Naive thymus-derived CD4-positive, alpha-beta T cell (primary cell): ENCODE results near the gene TNFSF18. TPM values are rescaled to one million over a fixed set of nuclear protein-coding genes. Genes with fewer than 3 reads are reported as not detected.

ENCODE experiments used
- ATAC-seq: fragments of 150-1000 bp; cut with Tn5 transposase; 2 replicates; pipeline ENCODE4 v1.10.0; 2021; ENCODE audit warnings: mild to moderate bottlenecking, moderate library complexity
- CTCF ChIA-PET: fragments of 350-600 bp; sonication (Branson Sonifier 250); formaldehyde crosslinking; loops from one replicate; lab custom pipeline; 2021; ENCODE audit warnings: antibody characterized with exemption; lab: Charles Lee
- POLR2A ChIA-PET: fragments of 350-600 bp; sonication (Branson Sonifier 250); formaldehyde crosslinking; loops from one replicate; lab custom pipeline; 2021; ENCODE audit warnings: antibody characterized with exemption, inconsistent platforms; lab: Charles Lee
- DNase-seq, 9 donors: peaks; one replicate each; pipeline versions ENCODE4 v3.0.0 to v3.0.0-alpha.2; 2020 to 2022; ENCODE audit warnings: mixed read lengths in 1 of 9
- H3K27ac ChIP-seq: one replicate; pipeline ENCODE4 v1.7.0; 2013; ENCODE audit warnings: mild to moderate bottlenecking, low read depth, low read length, moderate library complexity
- H3K27me3 ChIP-seq, 2 donors: one replicate each; pipeline ENCODE4 v1.7.0; 2013; ENCODE audit warnings: low read length in 2 of 2, mild to moderate bottlenecking in 2 of 2, moderate library complexity in 2 of 2; ENCODE audit not compliant: control insufficient read depth in 2 of 2, insufficient read depth in 2 of 2
- H3K36me3 ChIP-seq, 3 experiments: 1 replicate in 2 of 3; 2 replicates in 1 of 3; pipeline ENCODE4 v1.7.0; 2013; ENCODE audit warnings: low read length in 3 of 3, mild to moderate bottlenecking in 3 of 3, moderate library complexity in 1 of 3; ENCODE audit not compliant: insufficient read depth in 3 of 3, control insufficient read depth in 2 of 3
- H3K4me1 ChIP-seq, 2 donors: one replicate each; pipeline ENCODE4 v1.7.0; 2013; ENCODE audit warnings: low read length in 2 of 2, mild to moderate bottlenecking in 2 of 2, moderate library complexity in 1 of 2; ENCODE audit not compliant: control insufficient read depth in 2 of 2, insufficient read depth in 2 of 2
- H3K4me3 ChIP-seq: 2 replicates; pipeline ENCODE4 v1.7.0; 2013; ENCODE audit warnings: mild to moderate bottlenecking, low read length
- H3K9me3 ChIP-seq, 3 experiments: 1 replicate in 2 of 3; 2 replicates in 1 of 3; pipeline ENCODE4 v1.7.0; 2013; ENCODE audit warnings: low read length in 3 of 3; ENCODE audit not compliant: control insufficient read depth in 2 of 3
- H3K27ac Mint-ChIP-seq, 9 donors: one replicate each; pipeline ENCODE4 v1.8.0; 2020 to 2022; ENCODE audit warnings: mixed read lengths in 9 of 9, mild to moderate bottlenecking in 8 of 9, moderate library complexity in 5 of 9, inconsistent platforms in 2 of 9
- H3K27me3 Mint-ChIP-seq, 5 donors: one replicate each; pipeline ENCODE4 v1.8.0; 2021 to 2022; ENCODE audit warnings: mixed read lengths in 5 of 5, mild to moderate bottlenecking in 1 of 5
- H3K36me3 Mint-ChIP-seq, 5 donors: one replicate each; pipeline ENCODE4 v1.8.0; 2020 to 2022; ENCODE audit warnings: mixed read lengths in 5 of 5, mild to moderate bottlenecking in 3 of 5, inconsistent platforms in 1 of 5
- H3K4me1 Mint-ChIP-seq, 7 donors: one replicate each; pipeline ENCODE4 v1.8.0; 2020 to 2022; ENCODE audit warnings: mixed read lengths in 7 of 7, mild to moderate bottlenecking in 3 of 7, inconsistent platforms in 1 of 7
- H3K4me3 Mint-ChIP-seq, 10 donors: one replicate each; pipeline ENCODE4 v1.8.0; 2020 to 2022; ENCODE audit warnings: mild to moderate bottlenecking in 10 of 10, mixed read lengths in 10 of 10, moderate library complexity in 6 of 10, inconsistent platforms in 2 of 10
- H3K9me3 Mint-ChIP-seq, 11 donors: one replicate each; pipeline ENCODE4 v1.8.0; 2020 to 2022; ENCODE audit warnings: mixed read lengths in 11 of 11, mild to moderate bottlenecking in 4 of 11, inconsistent platforms in 1 of 11, moderate library complexity in 1 of 11
- intact Hi-C, 2 donors: fragments of 100-400 bp; cut with micrococcal nuclease; formaldehyde crosslinking; loops; one replicate each; pipeline ENCODE4 v1.15.1; 2023
- polyA plus RNA-seq, 2 donors: library from polyadenylated mRNA; unstranded; fragments of 300-500 nt; fragmentation: Illumina TruSeq; gene quantifications; one replicate each; pipeline ENCODE4 v1.2.3, GENCODE V29; 2021
- total RNA-seq, 6 experiments: library from RNA in 5 of 6; stranded (reverse) in 5 of 6; gene quantifications; 1 replicate in 5 of 6; 2 replicates in 1 of 6; pipeline ENCODE4 v1.2.3 and lab custom pipeline; 2021 to 2026

The TNFSF18 gene
- total RNA-seq (not detected), polyA plus RNA-seq (not detected), total RNA-seq (lab: John Stamatoyannopoulos, UW) (not detected)

- Mint-ChIP-seq H3K4me3 (no peak within 1 kb of the TSS), H3K27ac (peak within 1 kb of the TSS in 1 of 9 donors; percentile 0), H3K36me3 (no peaks in the 10 kb centered on the region), H3K9me3 (no peaks in the 10 kb centered on the region), H3K27me3 (peaks cover 0 to 10% (median 0%) of the 10 kb centered on the region in 5 donors), H3K4me1 (peaks cover 0 to 8% (median 7%) of the 10 kb centered on the region in 7 donors)
- H3K4me3 ChIP-seq = no peak within 1 kb of the TSS
- ATAC-seq = no peak
- intact Hi-C loops = no loop called here
- ChIA-PET POLR2A (no interaction called here), CTCF (no interaction called here)
- H3K9me3 ChIP-seq = no peaks in the 10 kb centered on the region
- DNase-seq = no peak
- no peaks in the 10 kb centered on the region for H3K27me3 ChIP-seq
- no peak within 1 kb of the TSS for H3K27ac ChIP-seq
- no peaks in the 10 kb centered on the region for H3K36me3 ChIP-seq
- H3K4me1 ChIP-seq = no peaks in the 10 kb centered on the region
These were observed at the start of gene TNFSF18 for GRCh38 chr1:173050865-173051264. Gene TNFSF18 (minus strand): TSS chr1:173050941. CDS start chr1:173050896, 45 bp downstream.

GRCh38 chr1:173099166-173099565, 48.4 kb upstream of the TNFSF18 start:
- no peak overlapping the region for H3K4me3 Mint-ChIP-seq
- H3K4me1 ChIP-seq = no peaks in the 10 kb centered on the region
- H3K9me3 ChIP-seq = no peaks in the 10 kb centered on the region
- H3K27ac Mint-ChIP-seq = no peak overlapping the region
- H3K9me3 Mint-ChIP-seq = peaks cover 0 to 15% (median 8%) of the 10 kb centered on the region in 11 donors
- CTCF ChIA-PET = no interaction called here
- no peaks in the 10 kb centered on the region for H3K36me3 ChIP-seq
- intact Hi-C loops = loop anchor here in 1 of 2 donors (10.0 kb wide), 1 partner anchor 354 kb away; no protein-coding TSS in a partner anchor
- H3K36me3 Mint-ChIP-seq = no peaks in the 10 kb centered on the region
- DNase-seq (no peak), ATAC-seq (no peak)
- H3K4me1 Mint-ChIP-seq = peaks cover 0 to 2% (median 0%) of the 10 kb centered on the region in 7 donors
- no peaks in the 10 kb centered on the region for H3K27me3 ChIP-seq
- no peak overlapping the region for H3K27ac ChIP-seq
- peaks cover 0 to 9% (median 0%) of the 10 kb centered on the region in 5 donors for H3K27me3 Mint-ChIP-seq
- POLR2A ChIA-PET = no interaction called here
- H3K4me3 ChIP-seq = no peak overlapping the region

DNA sequence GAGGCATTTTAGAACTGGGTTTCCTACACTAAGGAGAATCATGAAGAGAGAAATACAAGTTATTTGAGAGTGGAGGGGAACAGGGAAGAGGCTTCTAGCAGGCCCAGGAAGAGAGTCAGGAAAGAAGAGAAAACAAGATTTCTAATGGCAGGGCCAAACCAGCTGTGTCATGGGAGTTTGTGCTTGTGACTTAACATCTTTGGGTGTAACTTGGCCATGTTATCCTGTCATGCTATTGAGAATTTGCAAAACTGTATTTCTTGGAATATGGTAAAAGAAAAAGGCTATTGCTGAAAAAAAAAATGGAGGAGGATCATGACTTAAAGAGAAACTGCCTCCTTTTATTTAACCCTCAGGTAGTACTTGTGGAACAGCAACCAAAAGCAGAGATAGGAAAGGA, 47.4 kb upstream of the TNFSF18 start:
- CTCF ChIA-PET = no interaction called here
- no peak for ATAC-seq
- DNase-seq = no peak
- Histone ChIP-seq H3K9me3 (no peaks in the 10 kb centered on the region), H3K27ac (no peak overlapping the region), H3K4me1 (no peaks in the 10 kb centered on the region), H3K4me3 (no peak overlapping the region), H3K36me3 (no peaks in the 10 kb centered on the region), H3K27me3 (no peaks in the 10 kb centered on the region)
- peaks cover 0 to 12% (median 0%) of the 10 kb centered on the region in 5 donors for H3K27me3 Mint-ChIP-seq
- no peak overlapping the region for H3K4me3 Mint-ChIP-seq
- intact Hi-C loops = loop anchor here in 1 of 2 donors (10.0 kb wide), 1 partner anchor 353 kb away; no protein-coding TSS in a partner anchor
- H3K27ac Mint-ChIP-seq = no peak overlapping the region
- POLR2A ChIA-PET = no interaction called here
- H3K36me3 Mint-ChIP-seq = no peaks in the 10 kb centered on the region
- peaks cover 0 to 9% (median 5%) of the 10 kb centered on the region in 11 donors for H3K9me3 Mint-ChIP-seq
- peaks cover 0 to 2% (median 0%) of the 10 kb centered on the region in 7 donors for H3K4me1 Mint-ChIP-seq

GRCh38 chr1:173097001-173097400, 46.3 kb upstream of the TNFSF18 start:
- DNase-seq (no peak), ATAC-seq (no peak)
- no peaks in the 10 kb centered on the region for H3K36me3 ChIP-seq
- Mint-ChIP-seq H3K4me3 (no peak overlapping the region), H3K27me3 (peaks cover 0 to 15% (median 0%) of the 10 kb centered on the region in 5 donors), H3K4me1 (peaks cover 0 to 2% (median 0%) of the 10 kb centered on the region in 7 donors), H3K27ac (no peak overlapping the region), H3K36me3 (no peaks in the 10 kb centered on the region), H3K9me3 (no peaks in the 10 kb centered on the region)
- CTCF ChIA-PET = no interaction called here
- H3K27ac ChIP-seq = no peak overlapping the region
- no peak overlapping the region for H3K4me3 ChIP-seq
- no peaks in the 10 kb centered on the region for H3K27me3 ChIP-seq
- POLR2A ChIA-PET = no interaction called here
- intact Hi-C loops = loop anchor here in 1 of 2 donors (10.0 kb wide), 1 partner anchor 352 kb away; no protein-coding TSS in a partner anchor
- H3K9me3 ChIP-seq = no peaks in the 10 kb centered on the region
- H3K4me1 ChIP-seq = no peaks in the 10 kb centered on the region

DNA sequence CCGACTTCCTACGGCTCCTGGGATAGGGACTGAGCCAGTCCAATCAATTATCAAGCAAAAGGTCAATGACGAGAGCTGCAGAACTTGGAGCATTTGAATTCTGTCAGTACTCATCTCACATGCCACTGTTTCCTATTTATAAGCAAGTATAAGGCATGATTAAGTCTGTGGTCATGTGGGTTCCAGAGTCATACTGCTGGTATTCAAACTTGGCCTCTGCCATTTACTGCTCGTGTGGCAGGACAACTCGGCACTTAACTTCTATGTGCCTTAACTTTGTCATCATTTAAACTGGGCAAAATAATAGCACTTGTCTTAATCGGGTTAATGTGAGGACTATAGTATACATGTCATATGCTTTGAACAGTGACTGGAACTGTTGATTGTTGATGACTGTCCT, 44.9 kb upstream of the TNFSF18 start:
- ChIA-PET POLR2A (no interaction called here), CTCF (no interaction called here)
- no peak overlapping the region for H3K4me3 ChIP-seq

DNA sequence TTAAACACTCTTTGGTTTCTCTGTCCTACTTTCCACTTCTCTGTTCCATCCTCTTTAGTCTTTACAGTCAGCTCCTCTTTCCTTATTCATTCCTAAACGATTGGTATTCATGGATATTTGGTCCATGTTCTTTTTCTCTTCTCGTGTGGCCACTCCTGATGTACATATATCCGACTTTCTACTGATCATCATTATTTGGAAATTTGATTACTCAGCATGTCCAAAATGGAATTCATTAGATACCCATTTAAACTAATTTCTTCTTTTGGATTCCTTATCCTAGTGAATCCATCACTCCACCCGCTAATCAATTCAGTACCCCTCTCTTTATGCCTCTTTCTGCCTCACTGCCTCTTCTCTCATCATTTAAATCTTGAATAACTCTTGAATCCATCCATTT, 43.8 kb upstream of the TNFSF18 start:
- DNase-seq (no peak), ATAC-seq (no peak)
- H3K4me3 Mint-ChIP-seq = no peak overlapping the region
- no peaks in the 10 kb centered on the region for H3K9me3 Mint-ChIP-seq
- no peak overlapping the region for H3K4me3 ChIP-seq
- H3K27ac ChIP-seq = no peak overlapping the region
- H3K27ac Mint-ChIP-seq = no peak overlapping the region
- H3K36me3 ChIP-seq = no peaks in the 10 kb centered on the region
- no peaks in the 10 kb centered on the region for H3K36me3 Mint-ChIP-seq
- no peaks in the 10 kb centered on the region for H3K27me3 ChIP-seq
- H3K4me1 Mint-ChIP-seq = peaks cover 0 to 2% (median 0%) of the 10 kb centered on the region in 7 donors
- H3K9me3 ChIP-seq = no peaks in the 10 kb centered on the region
- CTCF ChIA-PET = no interaction called here
- POLR2A ChIA-PET = no interaction called here
- intact Hi-C loops = loop anchor here in 1 of 2 donors (10.0 kb wide), 1 partner anchor 350 kb away; no protein-coding TSS in a partner anchor
- no peaks in the 10 kb centered on the region for H3K4me1 ChIP-seq
- H3K27me3 Mint-ChIP-seq = peaks cover 0 to 19% (median 0%) of the 10 kb centered on the region in 5 donors

More for the DNA sequence above, 44.9 kb upstream of the TNFSF18 start:
- intact Hi-C loops = loop anchor here in 1 of 2 donors (10.0 kb wide), 1 partner anchor 351 kb away; no protein-coding TSS in a partner anchor
- H3K36me3 Mint-ChIP-seq = no peaks in the 10 kb centered on the region
- H3K9me3 Mint-ChIP-seq = no peaks in the 10 kb centered on the region
- Histone ChIP-seq H3K4me1 (no peaks in the 10 kb centered on the region), H3K27me3 (no peaks in the 10 kb centered on the region), H3K36me3 (no peaks in the 10 kb centered on the region), H3K27ac (no peak overlapping the region), H3K9me3 (no peaks in the 10 kb centered on the region)
- H3K27ac Mint-ChIP-seq = no peak overlapping the region
- DNase-seq (no peak), ATAC-seq (no peak)
- peaks cover 0 to 18% (median 0%) of the 10 kb centered on the region in 5 donors for H3K27me3 Mint-ChIP-seq
- peaks cover 0 to 2% (median 0%) of the 10 kb centered on the region in 7 donors for H3K4me1 Mint-ChIP-seq
- no peak overlapping the region for H3K4me3 Mint-ChIP-seq
